GM19438 (cell line): ENCODE measurements around the gene SAG.
"Not testable (repeated sequence)": the region's sequence is repeated elsewhere in the genome, so short reads cannot be mapped to it uniquely, and the experiment has no call there.

Source experiments
- ATAC-seq: cut with Tn5 transposase; IDR thresholded peaks from one replicate; pipeline ENCODE4 v1.9.1; 2021; ENCODE audit warnings: low read depth; ENCODE audit not compliant: unreplicated experiment

Gene SAG

DNA sequence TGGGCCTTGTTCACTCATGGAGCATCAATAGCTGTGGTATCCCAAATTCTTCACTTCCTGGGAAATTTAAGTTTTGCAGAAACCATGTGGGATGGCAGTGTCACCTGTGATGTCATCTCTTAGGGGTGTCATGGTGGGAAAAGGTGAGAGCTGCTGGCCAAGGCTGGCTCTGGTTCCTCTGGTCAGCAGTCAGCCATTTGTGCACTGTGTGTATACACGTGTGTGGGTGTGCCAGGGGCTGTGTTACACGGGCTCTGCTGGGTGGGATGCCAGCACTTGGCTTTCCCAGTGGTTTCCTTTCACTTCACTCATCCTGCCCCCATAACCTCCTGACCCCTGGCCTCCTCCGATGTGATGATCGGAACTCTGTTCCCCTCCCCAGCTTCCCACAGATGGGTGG, 21.3 kb downstream of the SAG start:
- no peak for ATAC-seq

GRCh38 chr2:233329489-233330135, 22.0 kb downstream of the SAG start:
- no peak for ATAC-seq

DNA sequence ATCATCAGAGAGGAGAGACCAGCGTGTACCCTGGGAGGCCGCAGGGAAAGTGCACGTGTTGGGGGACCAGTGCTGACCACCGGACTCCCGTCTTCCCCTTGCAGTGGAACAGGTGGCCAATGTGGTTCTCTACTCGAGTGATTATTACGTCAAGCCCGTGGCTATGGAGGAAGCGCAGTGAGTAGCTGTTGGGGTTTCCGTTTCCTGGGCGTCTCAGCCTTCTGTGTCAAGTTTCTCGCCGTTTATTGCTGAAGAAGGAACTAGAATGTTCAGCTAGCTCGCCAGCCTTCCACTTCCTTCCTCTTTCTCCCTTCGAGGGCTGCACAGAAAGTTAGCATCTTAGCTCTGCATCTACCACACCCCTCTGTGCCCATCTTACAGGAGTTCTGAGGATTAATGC, 23.9 kb downstream of the SAG start:
- peak; percentile 95 for ATAC-seq

GRCh38 chr2:233332125-233332524, 24.5 kb downstream of the SAG start:
- no peak for ATAC-seq

- ATAC-seq = no peak
Measured at GRCh38 chr2:233334915-233335314, 27.3 kb downstream of the SAG start.

GRCh38 chr2:233336091-233336490, 28.5 kb downstream of the SAG start:
- ATAC-seq = not testable (repeated sequence)

DNA sequence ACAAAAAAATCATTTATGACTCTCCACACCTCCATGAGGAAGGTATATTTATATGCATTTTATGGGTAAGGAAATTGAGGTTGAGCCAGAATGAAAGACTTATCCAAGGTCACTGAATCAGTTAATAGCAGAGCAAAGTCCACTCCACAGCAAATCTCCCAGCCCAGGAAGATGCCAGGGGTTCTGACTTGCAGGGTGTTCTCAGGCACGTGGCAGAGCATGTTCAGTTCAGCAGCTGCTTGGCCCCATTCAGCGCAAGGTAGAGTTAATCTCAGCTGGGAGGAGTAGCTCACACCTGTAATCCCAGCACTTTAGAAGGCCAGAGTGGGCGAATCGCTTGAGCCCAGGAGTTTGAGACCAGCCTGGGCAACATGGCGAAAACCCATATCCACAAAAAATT, 28.9 kb downstream of the SAG start:
- no peak for ATAC-seq

- ATAC-seq = no peak
Measured at GRCh38 chr2:233338046-233338445, 30.4 kb downstream of the SAG start.

GRCh38 chr2:233338812-233339368, 31.3 kb downstream of the SAG start:
- ATAC-seq = no peak

DNA sequence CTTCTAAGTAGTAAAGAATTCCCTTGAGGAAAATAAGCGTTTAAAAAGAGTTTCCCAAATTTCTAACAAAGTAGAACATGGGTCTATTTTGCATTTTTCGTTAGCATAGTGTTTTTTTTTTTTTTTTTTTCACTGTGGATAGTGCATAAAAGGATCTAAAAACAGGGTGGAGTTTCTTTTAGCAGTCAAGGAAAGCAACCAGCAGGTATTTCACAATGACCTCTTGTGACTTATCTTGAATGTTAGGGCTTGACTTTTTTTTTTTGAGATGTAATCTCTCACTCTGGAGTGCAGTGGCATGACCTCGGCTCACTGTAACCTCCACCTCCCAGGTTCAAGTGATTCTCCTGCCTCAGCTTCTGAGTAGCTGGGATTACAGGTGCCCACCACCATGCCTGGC, 31.8 kb downstream of the SAG start:
- ATAC-seq = no peak

DNA sequence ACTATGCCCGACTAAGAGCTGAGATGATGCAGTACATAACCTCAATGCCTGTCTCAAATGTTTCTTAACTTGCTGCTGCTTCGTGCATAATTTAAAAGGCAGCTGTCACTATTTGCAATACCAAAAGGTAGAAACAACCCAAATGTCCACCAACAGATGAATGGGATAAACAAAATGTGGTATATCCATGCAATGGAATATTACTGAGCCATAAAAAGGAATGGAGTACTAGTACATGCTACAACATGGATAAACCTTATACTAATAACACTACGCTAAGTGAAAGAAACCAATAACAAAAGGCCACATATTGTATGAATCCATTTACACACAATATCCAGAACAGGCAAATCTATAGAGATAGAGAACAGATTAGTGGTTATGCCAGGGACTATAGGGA, 33.7 kb downstream of the SAG start:
- ATAC-seq = no peak

GRCh38 chr2:233342301-233342700, 34.7 kb downstream of the SAG start:
- no peak for ATAC-seq

DNA sequence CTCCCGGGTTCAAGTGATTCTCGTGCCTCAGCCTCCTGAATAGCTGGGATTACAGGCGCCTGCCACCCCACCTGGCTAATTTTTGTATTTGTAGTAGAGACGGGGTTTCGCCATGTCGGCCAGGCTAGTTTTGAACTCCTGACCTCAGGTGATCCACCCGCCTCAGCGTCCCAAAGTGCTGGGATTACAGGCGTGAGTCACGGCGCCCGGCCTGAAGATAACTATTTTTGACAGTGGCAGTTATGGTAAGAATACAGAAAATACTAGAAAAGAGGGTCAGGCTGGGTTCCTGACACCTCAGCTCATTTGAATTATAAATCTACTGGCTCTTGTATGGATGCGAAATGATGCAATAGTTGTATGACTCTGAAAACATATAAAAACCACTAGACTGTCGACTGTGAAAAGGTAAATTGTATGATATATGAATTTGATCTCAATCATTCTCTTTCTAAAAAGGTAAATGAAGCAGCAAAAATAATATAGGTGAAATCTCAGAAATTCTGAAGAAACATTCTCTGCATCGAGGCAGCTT, 35.6 kb downstream of the SAG start:
- no peak for ATAC-seq

- no peak for ATAC-seq
Measured at GRCh38 chr2:233346376-233346775, 38.8 kb downstream of the SAG start.

DNA sequence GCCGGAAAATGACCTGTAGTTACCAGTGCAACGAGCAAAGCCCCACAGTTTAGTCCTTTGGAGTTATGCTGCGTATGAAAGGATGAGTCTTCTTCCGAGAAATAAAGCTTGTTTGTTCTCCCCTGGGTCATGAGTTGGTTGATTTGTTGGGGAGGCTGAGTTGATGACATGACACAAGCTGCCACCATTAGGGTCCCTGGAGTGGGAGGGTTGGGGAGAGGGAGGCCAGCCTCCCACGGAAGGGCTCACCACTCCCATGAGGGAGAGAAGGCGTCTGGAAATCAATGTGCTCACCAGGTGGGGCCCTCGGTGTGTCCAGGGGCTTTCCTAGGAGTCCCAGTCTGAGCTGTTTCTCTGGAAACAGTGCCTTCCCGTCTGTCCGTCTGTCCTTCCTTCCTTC, 39.3 kb downstream of the SAG start:
- no peak for ATAC-seq

GRCh38 chr2:233349005-233349998, 41.7 kb downstream of the SAG start:
- ATAC-seq = peak; percentile 55

GRCh38 chr2:233350708-233351107, 43.1 kb downstream of the SAG start:
- ATAC-seq = no peak

DNA sequence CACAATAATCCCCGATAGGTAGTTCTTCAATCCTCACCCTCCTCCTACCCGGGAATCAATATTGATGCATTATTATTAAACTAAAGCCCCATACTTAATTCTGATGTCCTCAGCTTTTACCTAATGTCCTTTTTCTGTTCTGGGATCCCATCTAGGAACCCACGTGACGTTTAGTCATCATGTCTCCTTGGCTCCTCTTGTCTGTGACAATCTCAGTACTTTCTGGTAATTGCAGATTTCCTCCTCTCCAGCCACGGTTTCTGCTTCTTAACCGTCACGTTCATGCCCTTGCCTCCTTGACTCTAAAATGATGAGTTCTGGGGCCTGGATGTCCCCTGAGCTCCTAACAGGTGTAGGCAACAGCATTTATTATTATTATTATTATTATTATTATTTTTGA, 43.8 kb downstream of the SAG start:
- ATAC-seq = no peak

DNA sequence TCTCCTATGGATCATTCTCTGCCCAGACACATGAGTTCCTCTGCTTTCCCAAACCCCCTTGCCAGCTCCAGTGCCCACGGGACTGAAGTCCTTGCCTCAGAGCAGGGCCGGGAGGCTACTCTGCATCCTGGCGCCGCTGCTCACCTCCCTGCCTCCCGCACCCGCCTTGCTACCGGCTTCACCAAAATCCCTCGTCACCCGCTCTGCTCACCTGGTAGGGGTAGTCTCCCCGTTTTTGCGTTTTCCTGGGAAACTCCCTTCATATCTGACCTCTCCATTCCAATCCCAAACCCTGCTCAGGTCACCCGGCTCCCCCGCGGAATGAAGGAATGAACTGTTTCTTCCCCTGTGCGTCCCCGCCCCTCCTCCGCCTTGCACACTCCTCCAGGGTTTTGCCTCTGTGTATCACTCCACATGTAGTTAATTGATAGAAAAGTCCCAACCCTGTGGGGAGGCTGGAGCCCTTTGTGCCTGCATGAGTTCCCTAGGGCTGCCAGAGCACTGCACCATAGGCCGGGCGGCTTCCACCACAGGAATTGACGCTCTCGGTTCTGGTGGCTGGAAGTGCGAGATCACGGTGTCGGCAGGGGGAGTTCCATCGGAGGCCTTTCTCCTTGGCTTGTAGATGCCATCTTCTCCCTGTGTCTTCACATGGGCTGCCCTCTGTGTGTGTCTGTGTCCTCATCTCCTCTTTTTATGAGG, 44.7 kb downstream of the SAG start:
- no peak for ATAC-seq

DNA sequence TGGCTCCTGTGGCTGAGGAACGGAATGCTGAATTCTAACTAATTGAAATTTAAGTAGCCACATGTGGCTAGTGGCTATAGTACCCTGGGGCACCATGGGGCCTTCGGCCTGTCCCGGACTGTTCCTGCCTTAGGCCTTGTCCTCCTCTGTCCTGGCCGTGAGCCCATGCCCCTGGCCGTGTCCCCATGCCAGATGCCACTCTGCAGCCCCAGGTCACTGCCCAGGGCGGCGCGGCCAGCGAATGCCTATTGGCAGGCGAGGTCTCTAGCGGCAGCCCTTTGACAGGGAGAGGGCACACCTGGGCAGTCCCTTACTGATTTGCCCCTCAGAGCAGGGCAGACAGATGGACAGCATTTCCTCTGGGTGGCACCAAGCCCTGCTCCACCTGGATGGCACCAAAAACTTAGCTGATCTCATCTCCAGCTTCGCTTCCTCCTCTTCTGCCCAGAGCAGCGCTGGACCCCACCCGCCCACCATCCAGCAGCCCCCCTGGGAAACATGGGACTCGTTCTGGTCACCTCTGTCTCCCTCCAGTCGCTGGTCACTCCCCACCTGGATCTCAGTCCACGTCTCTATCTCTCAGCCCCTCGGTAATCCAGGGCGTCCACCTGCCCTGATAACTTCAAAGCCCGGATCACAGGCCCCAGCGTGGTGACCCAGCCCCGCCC, 45.6 kb downstream of the SAG start:
- ATAC-seq = no peak
